Measurements from ENCODE around the gene CCDC92. TPM values are rescaled to one million over a fixed set of nuclear protein-coding genes. Genes with fewer than 3 reads are reported as not detected.
"Not testable (repeated sequence)": the region's sequence is repeated elsewhere in the genome, so short reads cannot be mapped to it uniquely, and the experiment has no call there.

Gene CCDC92
- polyA plus RNA-seq, 1 of the 3 experiments (the other 2 are of a cell fraction) = 53.5 TPM

GRCh38 chr12:123912415-123913380 is 59.9 kb downstream of the CCDC92 start:
- ChIA-PET CTCF (interaction anchor here (0.8 to 1.5 kb wide), 2 partner anchors 20 to 27 kb away, joined by 3 to 4 read pairs; no protein-coding TSS in a partner anchor), POLR2A (no interaction called here)
- H3K9me2 ChIP-seq = no peaks in the 10 kb centered on the region
- no peak overlapping the region for H2AFZ ChIP-seq (ENCODE audit: low read depth)
- 82% methylated on average over 24 of the region's 25 CpGs for WGBS (ENCODE audit: low lambda C conversion rate)
- no peaks in the 10 kb centered on the region for H3K36me3 ChIP-seq (replicated peaks in 1 of 2; ENCODE audit: control insufficient read depth in 1 of 2, insufficient read depth in 2 of 2, low read length in 1 of 2)
- no peaks in the 10 kb centered on the region for H3K27me3 ChIP-seq (ENCODE audit: insufficient read depth)
- H3K4me1 ChIP-seq (ENCODE audit: control insufficient read depth in 1 of 2, insufficient read depth in 2 of 2, low read depth in 1 of 2, low read length in 1 of 2) = peaks cover 0 to 6% of the 10 kb centered on the region in 2 experiments; a peak in 1 of 4 replicates
- no peak overlapping the region for H3K27ac ChIP-seq (ENCODE audit: low read depth in 2 of 2, low read length in 1 of 2)
- H3K4me3 ChIP-seq (ENCODE audit: low read depth in 2 of 2, low read length in 1 of 2) = no peak overlapping the region
- no peak overlapping the region for H3K9ac ChIP-seq
- TF ChIP-seq, protein P1, sequence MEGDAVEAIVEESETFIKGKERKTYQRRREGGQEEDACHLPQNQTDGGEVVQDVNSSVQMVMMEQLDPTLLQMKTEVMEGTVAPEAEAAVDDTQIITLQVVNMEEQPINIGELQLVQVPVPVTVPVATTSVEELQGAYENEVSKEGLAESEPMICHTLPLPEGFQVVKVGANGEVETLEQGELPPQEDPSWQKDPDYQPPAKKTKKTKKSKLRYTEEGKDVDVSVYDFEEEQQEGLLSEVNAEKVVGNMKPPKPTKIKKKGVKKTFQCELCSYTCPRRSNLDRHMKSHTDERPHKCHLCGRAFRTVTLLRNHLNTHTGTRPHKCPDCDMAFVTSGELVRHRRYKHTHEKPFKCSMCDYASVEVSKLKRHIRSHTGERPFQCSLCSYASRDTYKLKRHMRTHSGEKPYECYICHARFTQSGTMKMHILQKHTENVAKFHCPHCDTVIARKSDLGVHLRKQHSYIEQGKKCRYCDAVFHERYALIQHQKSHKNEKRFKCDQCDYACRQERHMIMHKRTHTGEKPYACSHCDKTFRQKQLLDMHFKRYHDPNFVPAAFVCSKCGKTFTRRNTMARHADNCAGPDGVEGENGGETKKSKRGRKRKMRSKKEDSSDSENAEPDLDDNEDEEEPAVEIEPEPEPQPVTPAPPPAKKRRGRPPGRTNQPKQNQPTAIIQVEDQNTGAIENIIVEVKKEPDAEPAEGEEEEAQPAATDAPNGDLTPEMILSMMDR (IDR thresholded peaks at IDR 0.05) = no peak
- TF ChIP-seq RFX5 (IDR thresholded peaks at IDR 0.05; ENCODE audit: low read length) (no peak), FOSL2 (IDR thresholded peaks at IDR 0.05; ENCODE audit: borderline replicate concordance, low read depth) (no peak), ELF1 (IDR thresholded peaks at IDR 0.05) (no peak), TAF1 (IDR thresholded peaks at IDR 0.05; ENCODE audit: borderline replicate concordance, low read depth, low read length) (no peak), GABPA (IDR thresholded peaks at IDR 0.05; ENCODE audit: low read depth) (no peak)
- peak; percentile 44 for DNase-seq
- peaks cover 13% of the 10 kb centered on the region for H3F3A ChIP-seq (replicated peaks; ENCODE audit: insufficient read depth)
- no peaks in the 10 kb centered on the region for H3K9me3 ChIP-seq
- H3K4me2 ChIP-seq = no peak overlapping the region
- no peaks in the 10 kb centered on the region for H4K20me1 ChIP-seq (ENCODE audit: insufficient read depth)
- no peaks in the 10 kb centered on the region for H3K79me2 ChIP-seq (ENCODE audit: insufficient read depth)

DNA sequence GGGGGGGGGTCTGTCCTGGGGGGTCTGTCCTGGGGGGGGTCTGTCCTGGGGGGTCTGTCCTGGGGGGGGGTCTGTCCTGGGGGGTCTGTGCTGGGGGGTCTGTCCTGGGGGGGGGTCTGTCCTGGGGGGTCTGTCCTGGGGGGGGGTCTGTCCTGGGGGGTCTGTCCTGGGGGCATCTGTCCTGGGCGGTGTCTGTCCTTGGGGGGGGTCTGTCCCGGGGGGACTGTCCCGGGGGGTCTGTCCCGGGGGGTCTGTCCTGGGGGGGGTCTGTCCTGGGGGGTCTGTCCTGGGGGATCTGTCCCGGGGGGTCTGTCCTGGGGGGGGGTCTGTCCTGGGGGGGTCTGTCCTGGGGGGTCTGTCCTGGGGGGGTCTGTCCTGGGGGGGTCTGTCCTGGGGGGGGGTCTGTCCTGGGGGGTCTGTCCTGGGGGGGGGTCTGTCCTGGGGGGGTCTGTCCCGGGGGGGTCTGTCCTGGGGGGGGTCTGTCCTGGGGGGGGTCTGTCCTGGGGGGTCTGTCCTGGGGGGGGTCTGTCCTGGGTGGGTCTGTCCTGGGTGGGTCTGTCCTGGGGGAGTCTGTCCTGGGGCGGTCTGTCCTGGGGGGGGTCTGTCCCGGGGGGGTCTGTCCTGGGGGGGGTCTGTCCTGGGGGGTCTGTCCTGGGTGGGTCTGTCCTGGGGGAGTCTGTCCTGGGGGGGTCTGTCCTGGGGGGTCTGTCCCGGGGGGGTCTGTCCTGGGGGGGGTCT is 60.8 kb downstream of the CCDC92 start:
- DNase-seq = peak; percentile 57
- POLR2A ChIA-PET = interaction anchor here (0.7 kb wide), 1 partner anchor 26 kb away, joined by 5 read pairs; no protein-coding TSS in a partner anchor
- 0% methylated on average over 1 of the region's 9 CpGs for WGBS (ENCODE audit: low lambda C conversion rate)

More for the DNA sequence above, 60.8 kb downstream of the CCDC92 start:
- not testable (repeated sequence) for H4K20me1 ChIP-seq (ENCODE audit: insufficient read depth); H3K27ac ChIP-seq (ENCODE audit: low read depth in 2 of 2, low read length in 1 of 2); H3K36me3 ChIP-seq (replicated peaks in 1 of 2; ENCODE audit: control insufficient read depth in 1 of 2, insufficient read depth in 2 of 2, low read length in 1 of 2); H3K4me3 ChIP-seq (ENCODE audit: low read depth in 2 of 2, low read length in 1 of 2); H3K27me3 ChIP-seq (ENCODE audit: insufficient read depth); H3K79me2 ChIP-seq (ENCODE audit: insufficient read depth); H3K9ac ChIP-seq; H3K4me1 ChIP-seq (ENCODE audit: control insufficient read depth in 1 of 2, insufficient read depth in 2 of 2, low read depth in 1 of 2, low read length in 1 of 2); H3K4me2 ChIP-seq; H3K9me3 ChIP-seq; H2AFZ ChIP-seq (ENCODE audit: low read depth); H3K9me2 ChIP-seq
- peaks cover 13% of the 10 kb centered on the region for H3F3A ChIP-seq (replicated peaks; ENCODE audit: insufficient read depth)
- CTCF ChIA-PET = interaction anchor here (0.6 kb wide), 1 partner anchor 81 kb away, joined by 3 read pairs; no protein-coding TSS in a partner anchor

Data from SK-N-SH (cell line).